ENCODE measurements around the gene OLA1. TPM values are rescaled to one million over a fixed set of nuclear protein-coding genes. Genes with fewer than 3 reads are reported as not detected.
A peak's percentile ranks its signal among the peaks of the same experiment; 100 is the strongest.

OLA1 gene
- total and polyA plus RNA-seq, 2 of the 13 experiments (the other 11 are each of a cell fraction or from before 2014, with no cell fraction given): 153 to 241 TPM

DNA sequence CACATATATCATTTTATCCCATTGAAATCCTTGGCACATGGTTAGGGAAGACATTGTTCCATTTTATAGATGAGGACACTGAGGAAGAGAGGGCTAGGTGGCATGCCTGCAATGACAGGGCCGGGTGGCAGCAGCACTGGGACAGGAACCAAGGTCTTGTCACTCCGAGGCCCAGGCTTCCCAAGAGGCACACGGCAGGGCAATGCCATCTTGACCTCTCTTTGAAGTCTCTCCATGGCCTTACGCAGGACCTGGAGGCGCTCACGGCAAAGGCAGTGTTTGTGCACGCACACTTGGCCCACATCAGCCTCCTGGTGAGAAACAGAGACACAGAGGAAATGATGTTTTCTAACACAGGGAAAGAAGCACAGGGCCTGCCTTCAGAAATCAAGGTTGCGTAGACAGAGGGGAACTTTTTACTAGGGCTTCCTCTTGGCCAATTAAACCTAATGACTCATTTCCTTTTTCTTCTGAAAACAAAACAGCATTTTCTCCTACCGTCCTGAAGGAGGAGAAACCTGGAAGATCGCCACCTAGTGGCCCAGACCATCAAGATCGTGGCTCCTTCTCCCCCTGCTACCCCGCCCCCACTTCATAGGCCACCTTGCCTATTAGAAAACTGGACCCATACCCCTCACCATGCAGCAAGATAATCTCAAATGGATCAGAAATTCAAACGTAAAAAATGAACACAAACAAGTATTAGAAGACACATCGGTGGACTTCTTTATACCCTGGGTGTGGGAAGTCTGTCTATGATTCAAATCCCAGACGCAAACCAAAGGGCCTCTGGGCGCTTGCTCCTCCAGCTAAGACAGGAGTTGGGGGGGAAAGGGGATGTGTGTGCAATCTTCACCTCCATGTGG lies 208.5 kb downstream of the OLA1 start (continued):
- TF ChIP-seq, protein P1, sequence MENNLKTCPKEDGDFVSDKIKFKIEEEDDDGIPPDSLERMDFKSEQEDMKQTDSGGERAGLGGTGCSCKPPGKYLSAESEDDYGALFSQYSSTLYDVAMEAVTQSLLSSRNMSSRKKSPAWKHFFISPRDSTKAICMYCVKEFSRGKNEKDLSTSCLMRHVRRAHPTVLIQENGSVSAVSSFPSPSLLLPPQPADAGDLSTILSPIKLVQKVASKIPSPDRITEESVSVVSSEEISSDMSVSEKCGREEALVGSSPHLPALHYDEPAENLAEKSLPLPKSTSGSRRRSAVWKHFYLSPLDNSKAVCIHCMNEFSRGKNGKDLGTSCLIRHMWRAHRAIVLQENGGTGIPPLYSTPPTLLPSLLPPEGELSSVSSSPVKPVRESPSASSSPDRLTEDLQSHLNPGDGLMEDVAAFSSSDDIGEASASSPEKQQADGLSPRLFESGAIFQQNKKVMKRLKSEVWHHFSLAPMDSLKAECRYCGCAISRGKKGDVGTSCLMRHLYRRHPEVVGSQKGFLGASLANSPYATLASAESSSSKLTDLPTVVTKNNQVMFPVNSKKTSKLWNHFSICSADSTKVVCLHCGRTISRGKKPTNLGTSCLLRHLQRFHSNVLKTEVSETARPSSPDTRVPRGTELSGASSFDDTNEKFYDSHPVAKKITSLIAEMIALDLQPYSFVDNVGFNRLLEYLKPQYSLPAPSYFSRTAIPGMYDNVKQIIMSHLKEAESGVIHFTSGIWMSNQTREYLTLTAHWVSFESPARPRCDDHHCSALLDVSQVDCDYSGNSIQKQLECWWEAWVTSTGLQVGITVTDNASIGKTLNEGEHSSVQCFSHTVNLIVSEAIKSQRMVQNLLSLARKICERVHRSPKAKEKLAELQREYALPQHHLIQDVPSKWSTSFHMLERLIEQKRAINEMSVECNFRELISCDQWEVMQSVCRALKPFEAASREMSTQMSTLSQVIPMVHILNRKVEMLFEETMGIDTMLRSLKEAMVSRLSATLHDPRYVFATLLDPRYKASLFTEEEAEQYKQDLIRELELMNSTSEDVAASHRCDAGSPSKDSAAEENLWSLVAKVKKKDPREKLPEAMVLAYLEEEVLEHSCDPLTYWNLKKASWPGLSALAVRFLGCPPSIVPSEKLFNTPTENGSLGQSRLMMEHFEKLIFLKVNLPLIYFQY (CRISPR knock-in tag; IDR thresholded peaks at IDR 0.05; ENCODE audit: borderline replicate concordance): 0 out of 2 replicates have a peak, but pooled peaks have one; percentile 49
- no peak for TF ChIP-seq ZNF235 (CRISPR knock-in tag; IDR thresholded peaks at IDR 0.05; ENCODE audit: borderline replicate concordance)
- TF ChIP-seq NR1H2 (CRISPR knock-in tag; IDR thresholded peaks at IDR 0.05; ENCODE audit: borderline replicate concordance, low read depth): no peak
- TF ChIP-seq ZMYM3 (CRISPR knock-in tag; IDR thresholded peaks at IDR 0.05): peak; percentile 99
- TF ChIP-seq MXI1 (IDR thresholded peaks at IDR 0.05; ENCODE audit: borderline replicate concordance, low read depth, low read length): peak; percentile 33; the same call in 1 of the 3 replicates
- TF ChIP-seq, protein P2, sequence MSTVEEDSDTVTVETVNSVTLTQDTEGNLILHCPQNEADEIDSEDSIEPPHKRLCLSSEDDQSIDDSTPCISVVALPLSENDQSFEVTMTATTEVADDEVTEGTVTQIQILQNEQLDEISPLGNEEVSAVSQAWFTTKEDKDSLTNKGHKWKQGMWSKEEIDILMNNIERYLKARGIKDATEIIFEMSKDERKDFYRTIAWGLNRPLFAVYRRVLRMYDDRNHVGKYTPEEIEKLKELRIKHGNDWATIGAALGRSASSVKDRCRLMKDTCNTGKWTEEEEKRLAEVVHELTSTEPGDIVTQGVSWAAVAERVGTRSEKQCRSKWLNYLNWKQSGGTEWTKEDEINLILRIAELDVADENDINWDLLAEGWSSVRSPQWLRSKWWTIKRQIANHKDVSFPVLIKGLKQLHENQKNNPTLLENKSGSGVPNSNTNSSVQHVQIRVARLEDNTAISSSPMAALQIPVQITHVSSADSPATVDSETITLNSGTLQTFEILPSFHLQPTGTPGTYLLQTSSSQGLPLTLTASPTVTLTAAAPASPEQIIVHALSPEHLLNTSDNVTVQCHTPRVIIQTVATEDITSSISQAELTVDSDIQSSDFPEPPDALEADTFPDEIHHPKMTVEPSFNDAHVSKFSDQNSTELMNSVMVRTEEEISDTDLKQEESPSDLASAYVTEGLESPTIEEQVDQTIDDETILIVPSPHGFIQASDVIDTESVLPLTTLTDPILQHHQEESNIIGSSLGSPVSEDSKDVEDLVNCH (CRISPR knock-in tag; IDR thresholded peaks at IDR 0.05): no peak
- no peak for TF ChIP-seq ZNF33A (CRISPR knock-in tag; IDR thresholded peaks at IDR 0.05; ENCODE audit: borderline replicate concordance)
- no peak for TF ChIP-seq ZNF674 (CRISPR knock-in tag; IDR thresholded peaks at IDR 0.05; ENCODE audit: low read depth)
- no peak for TF ChIP-seq TCF7L2 (IDR thresholded peaks at IDR 0.05; ENCODE audit: low read depth, low read length)
- TF ChIP-seq SIX1 (CRISPR knock-in tag; IDR thresholded peaks at IDR 0.05; ENCODE audit: borderline replicate concordance): no peak
- no peak for TF ChIP-seq ZNF790 (CRISPR knock-in tag; IDR thresholded peaks at IDR 0.05; ENCODE audit: borderline replicate concordance)
- 0 out of 2 replicates have a peak, but pooled peaks have one; percentile 56 for TF ChIP-seq ZNF253 (CRISPR knock-in tag; IDR thresholded peaks at IDR 0.05; ENCODE audit: borderline replicate concordance)
- TF ChIP-seq, protein P3, sequence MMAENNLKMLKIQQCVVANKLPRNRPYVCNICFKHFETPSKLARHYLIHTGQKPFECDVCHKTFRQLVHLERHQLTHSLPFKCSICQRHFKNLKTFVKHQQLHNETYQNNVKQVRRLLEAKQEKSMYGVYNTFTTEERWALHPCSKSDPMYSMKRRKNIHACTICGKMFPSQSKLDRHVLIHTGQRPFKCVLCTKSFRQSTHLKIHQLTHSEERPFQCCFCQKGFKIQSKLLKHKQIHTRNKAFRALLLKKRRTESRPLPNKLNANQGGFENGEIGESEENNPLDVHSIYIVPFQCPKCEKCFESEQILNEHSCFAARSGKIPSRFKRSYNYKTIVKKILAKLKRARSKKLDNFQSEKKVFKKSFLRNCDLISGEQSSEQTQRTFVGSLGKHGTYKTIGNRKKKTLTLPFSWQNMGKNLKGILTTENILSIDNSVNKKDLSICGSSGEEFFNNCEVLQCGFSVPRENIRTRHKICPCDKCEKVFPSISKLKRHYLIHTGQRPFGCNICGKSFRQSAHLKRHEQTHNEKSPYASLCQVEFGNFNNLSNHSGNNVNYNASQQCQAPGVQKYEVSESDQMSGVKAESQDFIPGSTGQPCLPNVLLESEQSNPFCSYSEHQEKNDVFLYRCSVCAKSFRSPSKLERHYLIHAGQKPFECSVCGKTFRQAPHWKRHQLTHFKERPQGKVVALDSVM (CRISPR knock-in tag; IDR thresholded peaks at IDR 0.05): no peak
- no peak for TF ChIP-seq ATM (IDR thresholded peaks at IDR 0.05; ENCODE audit: borderline replicate concordance)
- no peak for TF ChIP-seq CAMTA2 (CRISPR knock-in tag; IDR thresholded peaks at IDR 0.05; ENCODE audit: borderline replicate concordance)
- no peak for TF ChIP-seq CENPT (CRISPR knock-in tag; IDR thresholded peaks at IDR 0.05; ENCODE audit: low read depth)
- no peak for TF ChIP-seq PHF5A (CRISPR knock-in tag; IDR thresholded peaks at IDR 0.05; ENCODE audit: low read depth, unreplicated experiment)
- no peak for TF ChIP-seq ZNF530 (CRISPR knock-in tag; IDR thresholded peaks at IDR 0.05; ENCODE audit: low read depth)
- peak; percentile 54 for TF ChIP-seq GATAD1 (CRISPR knock-in tag; IDR thresholded peaks at IDR 0.05)

All from HepG2 (cell line).